ENCODE results near the gene OR6C75.

DNA sequence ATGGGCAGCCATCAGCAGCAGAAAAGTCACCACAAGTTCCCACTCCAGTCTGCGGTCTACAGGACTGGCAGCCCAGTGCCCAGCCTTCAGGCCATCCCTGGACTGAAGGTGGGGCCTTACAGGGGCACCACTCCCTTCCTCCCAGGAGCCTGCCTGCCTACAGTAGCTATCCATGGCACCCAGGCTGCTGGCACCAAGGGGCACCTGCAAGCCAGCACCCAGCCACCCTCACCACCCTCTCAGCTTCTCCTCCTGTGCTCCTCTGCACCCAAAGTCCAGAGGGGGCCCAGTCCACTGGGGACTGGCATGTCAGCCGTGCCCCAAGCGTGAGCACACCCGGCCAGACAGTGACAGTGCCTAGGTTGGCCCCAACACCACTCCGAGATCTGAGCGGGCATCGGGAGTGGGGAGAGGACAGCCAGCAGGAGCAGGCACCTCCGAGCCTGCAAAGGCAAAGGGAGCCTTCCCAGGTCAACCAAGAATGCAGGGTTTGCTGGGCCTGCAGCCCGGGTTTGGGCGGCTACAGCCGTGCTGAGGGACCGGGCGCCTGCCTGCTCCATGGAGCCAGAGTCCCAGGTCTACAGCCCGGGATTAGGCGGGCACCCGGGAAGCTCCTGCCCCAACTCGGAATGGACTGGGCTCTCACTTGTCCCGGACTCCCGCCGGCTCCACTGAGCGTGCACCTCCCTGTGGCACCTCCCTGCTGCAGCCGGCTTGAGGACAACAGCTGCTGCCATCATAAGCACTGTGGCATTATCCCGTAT lies 29.4 kb downstream of the OR6C75 start:
- TF ChIP-seq, protein P1, sequence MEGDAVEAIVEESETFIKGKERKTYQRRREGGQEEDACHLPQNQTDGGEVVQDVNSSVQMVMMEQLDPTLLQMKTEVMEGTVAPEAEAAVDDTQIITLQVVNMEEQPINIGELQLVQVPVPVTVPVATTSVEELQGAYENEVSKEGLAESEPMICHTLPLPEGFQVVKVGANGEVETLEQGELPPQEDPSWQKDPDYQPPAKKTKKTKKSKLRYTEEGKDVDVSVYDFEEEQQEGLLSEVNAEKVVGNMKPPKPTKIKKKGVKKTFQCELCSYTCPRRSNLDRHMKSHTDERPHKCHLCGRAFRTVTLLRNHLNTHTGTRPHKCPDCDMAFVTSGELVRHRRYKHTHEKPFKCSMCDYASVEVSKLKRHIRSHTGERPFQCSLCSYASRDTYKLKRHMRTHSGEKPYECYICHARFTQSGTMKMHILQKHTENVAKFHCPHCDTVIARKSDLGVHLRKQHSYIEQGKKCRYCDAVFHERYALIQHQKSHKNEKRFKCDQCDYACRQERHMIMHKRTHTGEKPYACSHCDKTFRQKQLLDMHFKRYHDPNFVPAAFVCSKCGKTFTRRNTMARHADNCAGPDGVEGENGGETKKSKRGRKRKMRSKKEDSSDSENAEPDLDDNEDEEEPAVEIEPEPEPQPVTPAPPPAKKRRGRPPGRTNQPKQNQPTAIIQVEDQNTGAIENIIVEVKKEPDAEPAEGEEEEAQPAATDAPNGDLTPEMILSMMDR (IDR thresholded peaks at IDR 0.05; ENCODE audit: low read depth, low read length), result no peak
- TF ChIP-seq EZH2phosphoT487 (IDR thresholded peaks at IDR 0.05; ENCODE audit: low read depth), result no peak

Data from OCI-LY3 (cell line).